Fibroblast of skin of back (primary cell): ENCODE results near the gene NBDY.

Experiments
- DNase-seq: peaks from one replicate; pipeline ENCODE4 v3.0.0-alpha.2; 2013

NBDY gene

GRCh38 chrX:56786889-56787733, 58.1 kb downstream of the NBDY start:
- DNase-seq: no peak

- no peak for DNase-seq
These were observed 58.7 kb downstream of the NBDY start for GRCh38 chrX:56787734-56788152.

- DNase-seq: no peak
These were observed 59.2 kb downstream of the NBDY start for GRCh38 chrX:56788229-56788628.

GRCh38 chrX:56788717-56789122, 59.7 kb downstream of the NBDY start:
- DNase-seq: no peak

GRCh38 chrX:56789518-56790070, 60.6 kb downstream of the NBDY start:
- DNase-seq: no peak

- no peak for DNase-seq
These were observed 61.7 kb downstream of the NBDY start for GRCh38 chrX:56790778-56791177.

- no peak for DNase-seq
These were observed 62.4 kb downstream of the NBDY start for GRCh38 chrX:56791456-56791855.

- no peak for DNase-seq
These were observed 63.4 kb downstream of the NBDY start for GRCh38 chrX:56792270-56793111.

- DNase-seq: no peak
These were observed 64.0 kb downstream of the NBDY start for GRCh38 chrX:56793112-56793430.

GRCh38 chrX:56793521-56794320, 64.7 kb downstream of the NBDY start:
- DNase-seq: no peak

GRCh38 chrX:56794404-56795230, 65.6 kb downstream of the NBDY start:
- DNase-seq: no peak

- DNase-seq: no peak
These were observed 66.3 kb downstream of the NBDY start for GRCh38 chrX:56795309-56795868.

- no peak for DNase-seq
These were observed 67.8 kb downstream of the NBDY start for GRCh38 chrX:56796641-56797395.

- DNase-seq: no peak
These were observed 68.7 kb downstream of the NBDY start for GRCh38 chrX:56797574-56798338.

GRCh38 chrX:56798339-56798711, 69.3 kb downstream of the NBDY start:
- no peak for DNase-seq

GRCh38 chrX:56798866-56799758, 70.1 kb downstream of the NBDY start:
- no peak for DNase-seq

- no peak for DNase-seq
These were observed 71.3 kb downstream of the NBDY start for GRCh38 chrX:56800307-56800706.

- DNase-seq: no peak
These were observed 71.8 kb downstream of the NBDY start for GRCh38 chrX:56800801-56801200.

GRCh38 chrX:56802428-56802827, 73.4 kb downstream of the NBDY start:
- no peak for DNase-seq
